Thyroid gland (tissue), 4 donors: ENCODE data around the gene CAMTA1. TPM values are rescaled to one million over a fixed set of nuclear protein-coding genes. Genes with fewer than 3 reads are reported as not detected.

Experiments
- DNase-seq, 2 donors: peaks; one replicate each; pipeline ENCODE4 v3.0.0-alpha.2; 2019
- H3K27ac ChIP-seq, 3 donors: fragments of 200-600 bp; sonication (generic); 1 replicate in 2 of 3; 2 replicates in 1 of 3; pipeline ENCODE4 v1.5.1; 2016 to 2019; ENCODE audit warnings: mild to moderate bottlenecking in 1 of 3, moderate library complexity in 1 of 3
- H3K27me3 ChIP-seq: fragments of 200-600 bp; sonication (generic); one replicate; pipeline ENCODE4 v1.5.1; 2019
- H3K36me3 ChIP-seq, 2 donors: fragments of 200-600 bp; sonication (generic); one replicate each; pipeline ENCODE4 v1.5.1; 2016 to 2019
- H3K4me1 ChIP-seq, 2 donors: fragments of 200-600 bp; sonication (generic); one replicate each; pipeline ENCODE4 v1.5.1; 2017 to 2019
- H3K4me3 ChIP-seq, 3 donors: fragments of 200-600 bp; sonication (generic); replicated peaks in 1 of 3; 1 replicate in 2 of 3; 2 replicates in 1 of 3; pipeline ENCODE4 v1.5.1; 2016; ENCODE audit warnings: mild to moderate bottlenecking in 1 of 3
- H3K9me3 ChIP-seq: fragments of 200-600 bp; sonication (generic); one replicate; pipeline ENCODE4 v1.5.1; 2017
- CTCF ChIP-seq, 6 experiments: fragments of 200-600 bp in 3 of 6; fragments of 450-650 bp in 3 of 6; sonication (generic) in 3 of 6; IDR thresholded peaks; one replicate each; pipeline ENCODE4 v1.5.1; 2016 to 2019; ENCODE audit warnings: antibody characterized with exemption in 6 of 6, mild to moderate bottlenecking in 2 of 6, inconsistent platforms in 1 of 6, moderate library complexity in 1 of 6
- POLR2A ChIP-seq, 2 donors: fragments of 450-650 bp; IDR thresholded peaks; one replicate each; pipeline ENCODE4 v1.6.1; 2017; ENCODE audit warnings: antibody characterized with exemption in 2 of 2, mild to moderate bottlenecking in 2 of 2, moderate library complexity in 1 of 2
- WGBS, 2 donors: methylation state at CpG; one replicate each; pipeline ENCODE4 v1.1.5; 2017; 5-methylcytosine and 5-hydroxymethylcytosine counted together
- intact Hi-C: fragments of 100-400 bp; cut with DNase I; formaldehyde crosslinking; loops from one replicate; pipeline ENCODE4 v1.15.1; 2023
- total RNA-seq, 4 donors: library from RNA; depleted of rRNA; stranded (reverse); fragments of >200 nt; gene quantifications; one replicate each; pipeline ENCODE4 v1.2.3, GENCODE V29; 2016

CAMTA1 gene
- total RNA-seq, 4 donors from 2014 or later, result 63.9 to 124 (median 101) TPM

DNA sequence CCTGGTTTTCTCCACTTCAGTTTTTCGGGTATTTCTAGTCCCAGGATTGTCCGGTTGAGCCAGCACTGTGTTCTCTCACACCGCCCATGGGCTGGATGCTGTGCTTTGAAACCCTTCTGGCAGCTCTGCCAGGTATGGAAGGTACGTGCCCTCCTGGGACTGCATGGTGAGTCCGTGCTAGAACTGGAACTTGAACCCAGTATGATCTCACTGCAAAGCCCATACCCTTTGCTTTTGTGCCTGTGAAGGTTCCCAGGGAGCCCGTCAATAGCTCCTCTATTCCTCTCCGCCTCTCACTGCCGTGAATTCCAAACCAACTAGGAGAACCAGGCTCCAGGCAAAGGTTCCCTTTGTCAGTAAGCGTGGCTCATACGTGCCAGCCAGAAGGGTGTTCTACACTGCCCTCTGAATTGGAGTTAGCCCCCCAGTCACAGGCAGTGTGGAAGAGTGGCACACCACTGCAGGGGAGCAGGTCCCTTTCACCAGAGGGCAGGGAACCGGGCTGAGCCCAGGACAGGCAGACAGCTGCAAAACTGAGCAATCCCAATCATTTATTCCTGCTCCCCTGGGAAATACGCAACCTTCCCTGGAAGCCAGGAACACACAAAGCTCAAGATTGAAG is 310.2 kb downstream of the CAMTA1 start:
- 75 to 82% methylated on average over 12 of the region's 12 CpGs for WGBS, 2 donors
- DNase-seq, result no peak
- H3K27ac ChIP-seq, result no peak overlapping the region
- no peaks in the 10 kb centered on the region for H3K9me3 ChIP-seq
- no peaks in the 10 kb centered on the region for H3K36me3 ChIP-seq
- H3K4me1 ChIP-seq, result no peaks in the 10 kb centered on the region
- H3K27me3 ChIP-seq, result no peaks in the 10 kb centered on the region
- intact Hi-C loops, result no loop called here
- no peak overlapping the region for H3K4me3 ChIP-seq
- TF ChIP-seq POLR2A (IDR thresholded peaks at IDR 0.05) (no peak), CTCF (IDR thresholded peaks at IDR 0.05) (no peak)

DNA sequence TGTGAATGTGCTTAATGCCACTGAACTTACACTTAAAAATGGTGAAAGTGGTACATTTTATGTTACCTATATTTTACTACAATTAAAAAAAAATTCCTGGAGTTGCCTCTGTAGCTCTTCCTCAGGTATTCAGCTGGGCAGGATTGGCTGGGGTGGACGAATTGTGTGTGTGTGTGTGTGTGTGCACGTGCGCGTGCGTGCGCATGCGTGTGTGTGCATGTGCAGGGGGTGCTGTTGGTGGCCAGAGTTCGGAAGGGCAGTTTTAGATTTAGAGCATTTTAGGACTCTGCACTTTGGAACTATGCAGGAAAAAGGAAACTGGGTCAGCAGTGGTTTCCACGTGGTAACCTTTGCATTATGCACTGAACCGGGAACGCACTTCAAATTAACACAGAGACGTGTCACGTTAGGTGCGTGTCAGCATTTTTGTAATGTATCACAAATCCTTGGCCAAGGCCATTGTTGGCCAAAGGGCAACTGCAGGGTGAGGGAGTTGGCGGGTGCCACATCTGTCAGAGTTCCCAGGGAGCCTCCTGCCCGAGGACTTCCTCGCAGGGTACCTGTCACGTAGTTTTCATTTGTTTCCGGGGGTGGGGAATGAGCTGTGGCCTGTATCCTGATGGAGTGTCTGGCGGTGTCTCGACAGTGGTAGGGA is 312.8 kb downstream of the CAMTA1 start:
- Histone ChIP-seq H3K27ac (no peak overlapping the region), H3K36me3 (no peaks in the 10 kb centered on the region), H3K9me3 (no peaks in the 10 kb centered on the region), H3K27me3 (no peaks in the 10 kb centered on the region), H3K4me3 (no peak overlapping the region), H3K4me1 (no peaks in the 10 kb centered on the region)
- 82% methylated on average over 21 of the region's 21 CpGs for WGBS, 2 donors
- no peak for TF ChIP-seq POLR2A (IDR thresholded peaks at IDR 0.05)
- no peak for TF ChIP-seq CTCF (IDR thresholded peaks at IDR 0.05)
- intact Hi-C loops, result no loop called here
- DNase-seq, result no peak

- Histone ChIP-seq H3K4me1 (no peaks in the 10 kb centered on the region), H3K4me3 (no peak overlapping the region), H3K27ac (no peak overlapping the region), H3K9me3 (no peaks in the 10 kb centered on the region), H3K27me3 (no peaks in the 10 kb centered on the region), H3K36me3 (no peaks in the 10 kb centered on the region)
- intact Hi-C loops, result no loop called here
- no peak for DNase-seq
- WGBS, 2 donors, result 80 to 83% methylated on average over 7 of the region's 7 CpGs
- no peak for TF ChIP-seq POLR2A (IDR thresholded peaks at IDR 0.05)
- no peak for TF ChIP-seq CTCF (IDR thresholded peaks at IDR 0.05)
Measured at GRCh38 chr1:7098641-7099040, 313.4 kb downstream of the CAMTA1 start.

DNA sequence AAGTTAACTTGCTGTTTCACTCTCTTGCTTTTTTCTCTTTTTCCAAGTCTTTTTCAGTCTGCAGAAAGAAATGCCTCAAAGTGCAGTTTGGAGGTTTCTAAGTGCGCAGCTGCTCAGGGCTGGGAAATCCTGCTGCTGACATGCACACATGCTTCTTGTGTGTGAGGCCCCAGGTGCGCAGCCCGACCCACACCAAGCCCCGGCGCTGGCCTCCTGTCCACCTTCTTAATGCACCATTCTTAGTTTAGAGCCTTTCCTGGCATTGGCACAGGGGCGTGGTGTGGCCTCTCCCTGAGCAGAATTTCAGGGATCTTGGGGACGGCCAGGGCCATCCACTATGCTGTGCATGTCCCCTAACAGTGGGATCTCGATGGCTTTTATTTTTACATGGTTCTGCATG is 315.2 kb downstream of the CAMTA1 start:
- Histone ChIP-seq H3K27me3 (no peaks in the 10 kb centered on the region), H3K4me1 (no peaks in the 10 kb centered on the region), H3K9me3 (no peaks in the 10 kb centered on the region), H3K36me3 (no peaks in the 10 kb centered on the region), H3K27ac (no peak overlapping the region), H3K4me3 (no peak overlapping the region)
- no peak for DNase-seq
- TF ChIP-seq CTCF (IDR thresholded peaks at IDR 0.05) (no peak), POLR2A (IDR thresholded peaks at IDR 0.05) (no peak)
- intact Hi-C loops, result no loop called here
- 77 to 83% methylated on average over 8 of the region's 8 CpGs for WGBS, 2 donors

- no peak overlapping the region for H3K27ac ChIP-seq
- DNase-seq, result no peak
- no peaks in the 10 kb centered on the region for H3K27me3 ChIP-seq
- no peaks in the 10 kb centered on the region for H3K36me3 ChIP-seq
- H3K4me3 ChIP-seq, result no peak overlapping the region
- 90 to 91% methylated on average over 5 of the region's 5 CpGs for WGBS, 2 donors
- intact Hi-C loops, result no loop called here
- no peaks in the 10 kb centered on the region for H3K9me3 ChIP-seq
- no peaks in the 10 kb centered on the region for H3K4me1 ChIP-seq
- TF ChIP-seq CTCF (IDR thresholded peaks at IDR 0.05), result no peak
- TF ChIP-seq POLR2A (IDR thresholded peaks at IDR 0.05), result no peak
Measured at GRCh38 chr1:7101187-7101586, 315.9 kb downstream of the CAMTA1 start.
